ENCODE results near the gene ABCC10.

- TF ChIP-seq CTCF (IDR thresholded peaks at IDR 0.05) = no peak
- TF ChIP-seq POLR2A (IDR thresholded peaks at IDR 0.05) = no peak
Observed at GRCh38 chr6:43461936-43462335, 34.6 kb downstream of the ABCC10 start.
